ENCODE data around the gene MS4A13. TPM values are rescaled to one million over a fixed set of nuclear protein-coding genes. Genes with fewer than 3 reads are reported as not detected.

The MS4A13 gene
- polyA plus RNA-seq, 1 experiment = not detected

DNA sequence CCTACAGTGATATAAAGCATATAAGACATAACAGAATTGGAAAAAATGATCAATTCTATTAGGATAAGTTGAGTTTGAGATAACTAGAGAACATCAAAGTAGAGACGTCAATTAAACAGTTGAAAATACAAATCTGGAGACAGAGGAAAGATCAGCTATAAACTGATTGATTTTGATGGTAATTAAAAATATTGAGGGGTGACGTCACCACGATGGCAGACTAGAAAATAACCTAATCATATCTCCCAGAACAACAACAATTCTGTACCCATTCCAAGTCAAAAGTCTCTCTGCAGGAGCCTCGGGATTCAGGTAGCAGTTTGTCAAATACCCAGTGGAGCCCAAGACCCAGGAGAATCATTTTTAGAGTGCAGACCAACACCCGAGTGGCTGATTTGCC is 28.9 kb downstream of the MS4A13 start:
- no peak overlapping the region for H3K4me3 ChIP-seq (ENCODE audit: low read depth, low read length)
- DNase-seq (ENCODE audit: low read depth) = no peak
- H3K27me3 ChIP-seq (ENCODE audit: control insufficient read depth, insufficient read depth, low read length) = no peaks in the 10 kb centered on the region
- ChIA-PET CTCF (interaction anchor here (0.6 kb wide), 1 partner anchor 15 kb away, joined by 3 read pairs; no protein-coding TSS in a partner anchor), POLR2A (no interaction called here)
- H3K36me3 ChIP-seq (ENCODE audit: control insufficient read depth, insufficient read depth, low read length) = no peaks in the 10 kb centered on the region
- TF ChIP-seq, protein P1, sequence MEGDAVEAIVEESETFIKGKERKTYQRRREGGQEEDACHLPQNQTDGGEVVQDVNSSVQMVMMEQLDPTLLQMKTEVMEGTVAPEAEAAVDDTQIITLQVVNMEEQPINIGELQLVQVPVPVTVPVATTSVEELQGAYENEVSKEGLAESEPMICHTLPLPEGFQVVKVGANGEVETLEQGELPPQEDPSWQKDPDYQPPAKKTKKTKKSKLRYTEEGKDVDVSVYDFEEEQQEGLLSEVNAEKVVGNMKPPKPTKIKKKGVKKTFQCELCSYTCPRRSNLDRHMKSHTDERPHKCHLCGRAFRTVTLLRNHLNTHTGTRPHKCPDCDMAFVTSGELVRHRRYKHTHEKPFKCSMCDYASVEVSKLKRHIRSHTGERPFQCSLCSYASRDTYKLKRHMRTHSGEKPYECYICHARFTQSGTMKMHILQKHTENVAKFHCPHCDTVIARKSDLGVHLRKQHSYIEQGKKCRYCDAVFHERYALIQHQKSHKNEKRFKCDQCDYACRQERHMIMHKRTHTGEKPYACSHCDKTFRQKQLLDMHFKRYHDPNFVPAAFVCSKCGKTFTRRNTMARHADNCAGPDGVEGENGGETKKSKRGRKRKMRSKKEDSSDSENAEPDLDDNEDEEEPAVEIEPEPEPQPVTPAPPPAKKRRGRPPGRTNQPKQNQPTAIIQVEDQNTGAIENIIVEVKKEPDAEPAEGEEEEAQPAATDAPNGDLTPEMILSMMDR (IDR thresholded peaks at IDR 0.05; ENCODE audit: insufficient read depth, low read depth, low read length) = no peak

DNA sequence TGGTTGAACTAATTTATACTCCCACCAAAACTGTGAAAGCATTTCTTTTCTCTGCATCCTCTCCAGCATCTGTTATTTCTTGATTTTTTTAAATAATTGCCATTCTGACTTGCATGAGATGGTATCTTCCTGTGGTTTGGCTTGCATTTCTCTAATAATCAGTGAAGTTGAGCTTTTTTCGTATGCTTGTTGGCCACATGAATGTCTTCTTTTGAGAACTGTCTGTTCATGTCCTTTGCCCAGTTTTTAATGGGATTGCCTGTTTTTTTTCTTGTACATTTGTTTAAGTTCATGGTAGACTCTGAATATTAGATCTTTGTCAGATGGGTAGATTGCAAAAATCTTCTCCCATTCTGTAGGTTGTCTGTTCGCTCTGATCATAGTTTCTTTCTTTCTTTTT is 46.1 kb downstream of the MS4A13 start:
- no peak overlapping the region for H3K4me3 ChIP-seq (ENCODE audit: low read depth, low read length)
- CTCF ChIA-PET = no interaction called here
- TF ChIP-seq, protein P1 (IDR thresholded peaks at IDR 0.05; ENCODE audit: insufficient read depth, low read depth, low read length) = no peak
- POLR2A ChIA-PET = no interaction called here
- no peak for DNase-seq (ENCODE audit: low read depth)
- no peaks in the 10 kb centered on the region for H3K36me3 ChIP-seq (ENCODE audit: control insufficient read depth, insufficient read depth, low read length)
- no peaks in the 10 kb centered on the region for H3K27me3 ChIP-seq (ENCODE audit: control insufficient read depth, insufficient read depth, low read length)

DNA sequence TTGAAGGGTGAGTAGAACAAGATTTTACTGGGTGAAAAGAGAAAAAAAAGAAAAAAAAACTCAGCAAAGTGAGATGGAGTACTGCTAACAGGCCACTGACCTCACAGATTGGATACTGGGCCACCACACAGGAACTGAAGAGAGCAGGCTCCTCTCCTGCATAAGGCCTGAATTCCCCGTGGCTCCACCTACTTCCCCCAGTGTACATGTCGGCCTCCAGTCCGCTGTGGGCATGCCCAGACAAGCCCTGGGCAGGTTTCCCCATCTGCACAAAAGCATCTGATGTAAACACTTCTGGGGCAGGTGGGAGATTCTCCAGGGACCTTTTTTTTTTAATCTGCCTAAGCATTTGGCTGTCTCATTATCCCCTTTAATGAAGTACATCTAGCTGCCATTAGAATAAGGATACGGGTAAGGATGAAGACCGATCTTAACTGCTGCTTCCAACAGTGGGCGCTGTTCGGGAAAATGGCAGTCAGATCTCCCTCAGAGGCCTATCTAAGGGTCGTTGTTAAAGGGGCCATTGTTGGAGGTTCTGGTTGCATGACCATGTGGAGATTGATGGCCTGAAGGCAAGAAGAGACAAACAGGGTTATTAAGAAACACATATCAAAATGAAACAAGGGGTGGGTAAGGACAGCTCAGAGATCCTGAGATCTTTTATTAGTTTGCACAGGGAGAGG is 48.5 kb downstream of the MS4A13 start:
- H3K36me3 ChIP-seq (ENCODE audit: control insufficient read depth, insufficient read depth, low read length) = no peaks in the 10 kb centered on the region
- H3K27me3 ChIP-seq (ENCODE audit: control insufficient read depth, insufficient read depth, low read length) = no peaks in the 10 kb centered on the region
- H3K4me3 ChIP-seq (ENCODE audit: low read depth, low read length) = no peak overlapping the region
- TF ChIP-seq, protein P1 (IDR thresholded peaks at IDR 0.05; ENCODE audit: insufficient read depth, low read depth, low read length) = no peak
- ChIA-PET CTCF (no interaction called here), POLR2A (no interaction called here)
- no peak for DNase-seq (ENCODE audit: low read depth)

DNA sequence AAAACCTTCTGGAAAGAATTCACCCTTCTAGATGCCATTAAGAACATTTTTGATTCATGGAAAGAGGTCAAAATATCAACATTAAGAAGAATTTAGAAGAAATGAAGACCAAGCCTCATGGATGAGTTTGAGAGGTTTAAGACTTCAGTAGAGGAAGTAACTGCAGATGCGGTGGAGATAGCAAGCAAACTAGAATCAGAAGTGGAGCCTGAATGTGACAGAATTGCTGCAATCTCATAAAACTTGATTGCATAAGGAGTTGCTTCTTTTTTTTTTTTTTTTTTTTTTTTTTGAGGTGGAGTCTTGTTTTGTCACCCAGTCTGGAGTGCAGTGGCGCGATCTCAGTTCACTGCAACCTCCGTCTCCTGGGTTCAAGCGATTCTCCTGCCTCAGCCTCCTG is 51.6 kb downstream of the MS4A13 start:
- CTCF ChIA-PET = no interaction called here
- TF ChIP-seq, protein P1 (IDR thresholded peaks at IDR 0.05; ENCODE audit: insufficient read depth, low read depth, low read length) = no peak

DNA sequence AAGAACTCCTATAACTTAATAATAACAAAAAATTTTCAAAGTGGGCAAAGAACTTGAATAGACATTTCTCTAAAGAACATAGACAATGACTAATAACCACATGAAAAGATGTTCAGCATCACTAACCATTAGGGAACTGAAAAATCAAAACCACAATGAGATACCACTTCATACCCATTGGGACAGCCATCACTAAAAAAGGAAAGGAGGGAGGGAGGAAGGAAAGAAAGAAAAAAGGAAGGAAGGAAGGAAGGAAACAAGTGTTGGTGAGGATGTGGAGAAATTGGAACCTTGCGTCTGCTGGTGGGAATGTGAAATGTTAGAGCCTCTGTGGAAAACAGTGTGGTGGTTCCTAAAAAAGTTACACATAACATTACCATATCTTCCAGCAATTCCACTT is 55.8 kb downstream of the MS4A13 start:
- H3K4me3 ChIP-seq (ENCODE audit: low read depth, low read length) = no peak overlapping the region
- H3K36me3 ChIP-seq (ENCODE audit: control insufficient read depth, insufficient read depth, low read length) = no peaks in the 10 kb centered on the region
- ChIA-PET POLR2A (no interaction called here), CTCF (no interaction called here)
- DNase-seq (ENCODE audit: low read depth) = no peak
- no peaks in the 10 kb centered on the region for H3K27me3 ChIP-seq (ENCODE audit: control insufficient read depth, insufficient read depth, low read length)
- TF ChIP-seq, protein P1 (IDR thresholded peaks at IDR 0.05; ENCODE audit: insufficient read depth, low read depth, low read length) = no peak

More for the DNA sequence above, 51.6 kb downstream of the MS4A13 start:
- DNase-seq (ENCODE audit: low read depth) = no peak
- Histone ChIP-seq H3K4me3 (ENCODE audit: low read depth, low read length) (no peak overlapping the region), H3K27me3 (ENCODE audit: control insufficient read depth, insufficient read depth, low read length) (no peaks in the 10 kb centered on the region), H3K36me3 (ENCODE audit: control insufficient read depth, insufficient read depth, low read length) (no peaks in the 10 kb centered on the region)
- POLR2A ChIA-PET = no interaction called here
